Cardiac fibroblast (primary cell): ENCODE measurements around the gene NUDT1.

Experiments used
- DNase-seq, 2 donors: peaks; one replicate each; pipeline versions ENCODE4 v3.0.0 to v3.0.0-alpha.2; 2010; ENCODE audit warnings: low read depth in 2 of 2
- H3K4me3 ChIP-seq, 2 donors: replicated peaks in 1 of 2; 1 replicate in 1 of 2; 2 replicates in 1 of 2; pipeline ENCODE4 v1.5.1; 2011; ENCODE audit warnings: low read depth in 2 of 2, low read length in 2 of 2, mild to moderate bottlenecking in 2 of 2, moderate library complexity in 1 of 2
- TF ChIP-seq, protein P1 (sequence below): IDR thresholded peaks from one replicate; pipeline ENCODE4 v1.5.1; 2011; ENCODE audit warnings: low read depth, mild to moderate bottlenecking, low read length, inconsistent platforms

The NUDT1 gene

DNA sequence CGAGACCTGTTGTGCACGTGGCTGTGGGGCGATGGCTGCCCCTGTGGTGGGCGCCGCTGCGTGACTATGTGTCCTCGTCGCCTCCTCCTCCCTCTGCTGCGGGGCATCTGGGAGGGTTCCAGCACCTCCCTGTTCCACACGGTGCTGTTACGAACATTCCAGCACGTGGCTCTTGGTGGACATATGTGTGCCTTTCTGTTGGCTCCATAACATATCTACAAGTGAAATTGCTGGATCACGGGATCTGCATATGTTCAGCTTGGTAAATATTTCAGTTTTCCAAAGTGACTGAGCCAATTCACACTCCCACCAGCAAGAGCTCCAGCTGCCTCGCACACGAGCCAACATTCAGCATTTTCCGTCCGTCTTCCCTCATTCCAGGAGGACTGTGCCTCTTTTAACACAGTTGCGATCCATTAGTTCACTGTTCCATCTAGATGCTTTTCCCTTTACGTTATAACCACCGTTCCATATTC, 47.1 kb downstream of the NUDT1 start:
- TF ChIP-seq, protein P1, sequence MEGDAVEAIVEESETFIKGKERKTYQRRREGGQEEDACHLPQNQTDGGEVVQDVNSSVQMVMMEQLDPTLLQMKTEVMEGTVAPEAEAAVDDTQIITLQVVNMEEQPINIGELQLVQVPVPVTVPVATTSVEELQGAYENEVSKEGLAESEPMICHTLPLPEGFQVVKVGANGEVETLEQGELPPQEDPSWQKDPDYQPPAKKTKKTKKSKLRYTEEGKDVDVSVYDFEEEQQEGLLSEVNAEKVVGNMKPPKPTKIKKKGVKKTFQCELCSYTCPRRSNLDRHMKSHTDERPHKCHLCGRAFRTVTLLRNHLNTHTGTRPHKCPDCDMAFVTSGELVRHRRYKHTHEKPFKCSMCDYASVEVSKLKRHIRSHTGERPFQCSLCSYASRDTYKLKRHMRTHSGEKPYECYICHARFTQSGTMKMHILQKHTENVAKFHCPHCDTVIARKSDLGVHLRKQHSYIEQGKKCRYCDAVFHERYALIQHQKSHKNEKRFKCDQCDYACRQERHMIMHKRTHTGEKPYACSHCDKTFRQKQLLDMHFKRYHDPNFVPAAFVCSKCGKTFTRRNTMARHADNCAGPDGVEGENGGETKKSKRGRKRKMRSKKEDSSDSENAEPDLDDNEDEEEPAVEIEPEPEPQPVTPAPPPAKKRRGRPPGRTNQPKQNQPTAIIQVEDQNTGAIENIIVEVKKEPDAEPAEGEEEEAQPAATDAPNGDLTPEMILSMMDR: no peak
- no peak overlapping the region for H3K4me3 ChIP-seq
- no peak for DNase-seq

GRCh38 chr7:2289621-2290020, 47.6 kb downstream of the NUDT1 start:
- no peak for DNase-seq
- H3K4me3 ChIP-seq: no peak overlapping the region
- TF ChIP-seq, protein P1: no peak

GRCh38 chr7:2290877-2291276, 48.9 kb downstream of the NUDT1 start:
- TF ChIP-seq, protein P1: no peak
- no peak overlapping the region for H3K4me3 ChIP-seq
- DNase-seq: no peak

GRCh38 chr7:2295936-2296620, 54.1 kb downstream of the NUDT1 start:
- DNase-seq: no peak
- H3K4me3 ChIP-seq: no peak overlapping the region
- TF ChIP-seq, protein P1: no peak

DNA sequence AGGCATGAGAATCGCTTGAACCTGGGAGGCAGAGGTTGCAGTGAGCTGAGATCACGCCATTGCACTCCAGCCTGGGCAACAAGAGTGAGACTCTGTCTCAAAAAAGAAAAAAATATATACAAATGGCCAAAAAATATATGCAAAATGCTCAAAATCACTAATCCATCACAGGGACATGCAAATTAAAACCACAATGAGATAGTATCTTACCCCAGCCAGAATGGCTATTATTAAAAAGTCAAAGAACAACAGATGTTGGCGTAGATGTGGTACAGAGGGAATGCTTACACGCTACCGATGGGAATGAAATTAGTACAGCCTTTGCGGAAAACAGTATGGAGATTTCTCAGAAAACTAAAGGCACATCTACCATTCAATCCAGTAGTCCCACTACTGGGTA, 54.8 kb downstream of the NUDT1 start:
- H3K4me3 ChIP-seq: no peak overlapping the region
- TF ChIP-seq, protein P1: no peak
- no peak for DNase-seq

DNA sequence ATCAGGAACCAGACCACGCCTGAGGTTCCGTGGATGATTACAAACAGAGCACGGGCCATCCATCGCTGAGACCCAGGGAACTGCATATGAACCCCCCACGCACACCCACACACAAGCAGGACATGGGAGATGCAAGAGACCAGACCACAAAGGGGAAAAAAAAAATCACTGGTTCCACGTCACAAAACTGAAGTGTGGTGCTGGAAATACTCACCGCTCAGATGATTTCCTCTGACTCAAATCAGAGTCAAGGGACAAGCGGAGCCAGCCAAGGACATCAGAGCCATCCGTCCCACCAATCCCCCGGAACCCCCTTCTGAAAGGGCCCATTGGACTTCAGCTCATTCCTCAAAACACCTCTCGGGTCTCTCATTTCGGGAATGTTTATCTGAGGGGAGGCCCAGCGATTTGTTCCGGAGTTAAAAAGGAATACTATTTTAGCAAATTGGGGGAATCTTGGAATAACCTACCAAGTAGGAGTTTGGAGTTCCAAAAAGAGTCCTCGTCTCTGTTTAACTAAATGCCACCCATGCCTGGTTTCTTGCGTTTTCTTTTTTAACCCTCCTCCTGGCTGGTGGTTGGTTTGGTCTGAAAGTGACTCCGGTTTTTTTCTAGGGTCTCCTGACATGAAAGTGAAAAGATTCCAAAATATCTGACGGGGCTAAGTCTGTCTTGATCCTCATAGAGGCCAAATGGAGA, 57.3 kb downstream of the NUDT1 start:
- TF ChIP-seq, protein P1: no peak
- H3K4me3 ChIP-seq: peak overlapping the region in 1 of 2 donors; percentile 7
- peak; percentile 82 to 88 for DNase-seq
